Muscle layer of colon (tissue), 2 donors: Measurements from ENCODE around the gene ZNF292.

ENCODE experiments used
- H3K27ac ChIP-seq: one replicate; pipeline ENCODE4 v1.7.0; 2013; ENCODE audit warnings: low read depth, mild to moderate bottlenecking, low read length, moderate library complexity
- H3K27me3 ChIP-seq, 2 donors: one replicate each; pipeline ENCODE4 v1.7.0; 2013; ENCODE audit warnings: low read length in 2 of 2, mild to moderate bottlenecking in 2 of 2; ENCODE audit not compliant: insufficient read depth in 2 of 2, control insufficient read depth in 1 of 2
- H3K36me3 ChIP-seq: one replicate; pipeline ENCODE4 v1.7.0; 2013; ENCODE audit warnings: mild to moderate bottlenecking, low read length; ENCODE audit not compliant: insufficient read depth
- H3K4me1 ChIP-seq: one replicate; pipeline ENCODE4 v1.7.0; 2013; ENCODE audit warnings: mild to moderate bottlenecking, low read length; ENCODE audit not compliant: insufficient read depth
- H3K4me3 ChIP-seq, 2 donors: one replicate each; pipeline ENCODE4 v1.7.0; 2013; ENCODE audit warnings: low read length in 2 of 2, low read depth in 1 of 2, mild to moderate bottlenecking in 1 of 2, moderate library complexity in 1 of 2
- H3K9ac ChIP-seq: one replicate; pipeline ENCODE4 v1.7.0; 2013; ENCODE audit warnings: low read length
- H3K9me3 ChIP-seq: one replicate; pipeline ENCODE4 v1.7.0; 2013; ENCODE audit warnings: mild to moderate bottlenecking, low read length
- donor health status: abdominal sarcoma.
- donor health status: Adenocarcinoma of cecum.

The ZNF292 gene

GRCh38 chr6:87154993-87155841 is at the start of gene ZNF292:
Gene ZNF292 (plus strand): TSS chr6:87155565. CDS start chr6:87155592, 27 bp downstream.
- Histone ChIP-seq H3K36me3 (no peaks in the 10 kb centered on the region), H3K9me3 (no peaks in the 10 kb centered on the region), H3K27me3 (no peaks in the 10 kb centered on the region), H3K27ac (peak within 1 kb of the TSS; percentile 98), H3K4me3 (peak within 1 kb of the TSS; percentile 77 to 97), H3K9ac (peak within 1 kb of the TSS; percentile 89), H3K4me1 (peaks cover 26% of the 10 kb centered on the region)

- H3K36me3 ChIP-seq: no peaks in the 10 kb centered on the region
- H3K4me1 ChIP-seq: no peaks in the 10 kb centered on the region
- no peaks in the 10 kb centered on the region for H3K9me3 ChIP-seq
- H3K27ac ChIP-seq: no peak overlapping the region
- no peaks in the 10 kb centered on the region for H3K27me3 ChIP-seq
- no peak overlapping the region for H3K4me3 ChIP-seq
- H3K9ac ChIP-seq: no peak overlapping the region
Observed at GRCh38 chr6:87105823-87106222, 49.5 kb upstream of the ZNF292 start.

DNA sequence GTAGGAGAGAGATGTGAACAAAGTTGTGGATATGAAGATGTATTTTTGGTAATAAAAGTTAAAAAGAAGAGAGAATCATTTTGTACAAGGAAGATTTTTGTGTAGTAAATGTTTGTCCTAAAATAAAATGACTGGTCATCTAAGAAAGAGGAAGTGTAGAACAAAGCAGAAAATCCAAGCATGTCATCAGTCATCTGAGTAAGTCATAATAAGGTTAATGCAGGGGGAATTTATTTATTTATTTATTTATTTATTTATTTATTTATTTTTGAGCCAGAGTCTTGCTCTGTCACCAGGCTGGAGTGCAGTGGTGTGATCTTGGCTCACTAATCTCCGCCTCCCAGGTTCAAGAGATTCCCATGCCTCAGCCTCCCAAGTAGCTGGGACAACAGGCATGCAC is 44.7 kb upstream of the ZNF292 start:
- H3K27me3 ChIP-seq: no peaks in the 10 kb centered on the region
- H3K4me1 ChIP-seq: no peaks in the 10 kb centered on the region
- H3K9ac ChIP-seq: no peak overlapping the region
- H3K36me3 ChIP-seq: no peaks in the 10 kb centered on the region
- H3K4me3 ChIP-seq: no peak overlapping the region
- no peak overlapping the region for H3K27ac ChIP-seq
- no peaks in the 10 kb centered on the region for H3K9me3 ChIP-seq

- no peaks in the 10 kb centered on the region for H3K36me3 ChIP-seq
- no peak overlapping the region for H3K4me3 ChIP-seq
- H3K9me3 ChIP-seq: no peaks in the 10 kb centered on the region
- no peak overlapping the region for H3K27ac ChIP-seq
- H3K27me3 ChIP-seq: no peaks in the 10 kb centered on the region
- H3K9ac ChIP-seq: no peak overlapping the region
- H3K4me1 ChIP-seq: no peaks in the 10 kb centered on the region
Observed at GRCh38 chr6:87115402-87116135, 39.8 kb upstream of the ZNF292 start.

DNA sequence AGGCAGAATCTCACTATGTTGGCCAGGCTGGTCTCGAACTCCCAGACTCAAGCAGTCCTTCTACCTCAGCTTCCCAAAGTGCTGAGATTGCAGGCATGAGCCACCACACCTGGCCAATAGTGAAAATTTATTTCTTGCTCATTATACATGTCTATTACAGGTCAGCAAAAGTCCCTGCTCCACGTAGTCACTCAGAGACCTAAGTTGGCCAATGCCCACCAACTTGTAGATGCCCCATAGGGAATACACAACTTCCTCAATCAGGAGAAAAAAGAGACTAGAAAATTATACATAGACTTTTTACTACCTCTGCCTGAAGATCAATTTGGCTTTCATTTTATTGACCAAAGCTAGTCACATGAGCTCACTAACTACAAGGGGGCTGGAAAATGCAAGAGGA is 38.4 kb upstream of the ZNF292 start:
- H3K27ac ChIP-seq: no peak overlapping the region
- no peaks in the 10 kb centered on the region for H3K9me3 ChIP-seq
- no peak overlapping the region for H3K9ac ChIP-seq
- H3K27me3 ChIP-seq: no peaks in the 10 kb centered on the region
- no peaks in the 10 kb centered on the region for H3K4me1 ChIP-seq
- no peak overlapping the region for H3K4me3 ChIP-seq
- H3K36me3 ChIP-seq: no peaks in the 10 kb centered on the region

DNA sequence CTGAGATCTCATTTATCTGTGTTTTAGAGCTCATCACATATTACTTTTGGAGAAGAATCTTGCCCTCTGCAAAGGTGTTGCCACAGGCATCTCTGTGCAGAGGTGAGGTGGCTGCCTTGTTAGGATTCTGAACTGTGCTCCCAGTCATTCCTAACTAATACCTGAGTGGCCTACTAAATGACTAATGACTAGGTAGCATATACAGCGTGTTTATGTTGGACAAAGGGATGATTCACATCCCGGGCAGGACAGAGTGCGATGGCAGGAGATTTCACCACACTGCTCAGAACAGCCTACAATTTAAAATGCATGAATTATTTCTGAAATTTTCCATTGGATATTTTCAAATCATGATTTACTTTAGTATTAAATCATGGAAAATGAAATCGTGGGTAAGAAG is 37.3 kb upstream of the ZNF292 start:
- Histone ChIP-seq H3K27ac (no peak overlapping the region), H3K36me3 (no peaks in the 10 kb centered on the region), H3K9ac (no peak overlapping the region), H3K9me3 (no peaks in the 10 kb centered on the region), H3K4me3 (no peak overlapping the region), H3K4me1 (no peaks in the 10 kb centered on the region), H3K27me3 (no peaks in the 10 kb centered on the region)

DNA sequence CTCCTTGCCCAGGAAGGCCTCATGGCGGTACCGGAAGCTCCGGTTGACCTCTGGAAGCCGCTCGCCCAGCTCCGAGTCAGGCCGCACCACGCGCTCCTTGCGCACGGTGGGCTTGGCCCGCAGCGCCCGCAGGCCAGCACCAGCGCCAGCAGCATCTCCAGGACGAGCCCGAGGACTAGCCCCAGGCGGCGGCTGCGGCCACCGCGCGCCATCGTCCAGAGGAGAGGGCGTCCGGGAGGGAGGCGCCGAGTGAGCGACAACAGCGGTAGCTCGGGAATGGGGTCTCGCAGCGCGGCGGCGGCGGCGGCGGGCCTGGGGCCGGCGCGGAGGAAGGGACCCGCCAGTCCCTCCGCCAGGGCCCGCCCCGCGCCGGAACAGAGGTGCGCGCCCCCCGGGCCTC is 32.9 kb upstream of the ZNF292 start:
- no peak overlapping the region for H3K9ac ChIP-seq
- H3K27me3 ChIP-seq: no peaks in the 10 kb centered on the region
- no peaks in the 10 kb centered on the region for H3K4me1 ChIP-seq
- H3K36me3 ChIP-seq: no peaks in the 10 kb centered on the region
- H3K4me3 ChIP-seq: no peak overlapping the region
- no peaks in the 10 kb centered on the region for H3K9me3 ChIP-seq
- no peak overlapping the region for H3K27ac ChIP-seq

DNA sequence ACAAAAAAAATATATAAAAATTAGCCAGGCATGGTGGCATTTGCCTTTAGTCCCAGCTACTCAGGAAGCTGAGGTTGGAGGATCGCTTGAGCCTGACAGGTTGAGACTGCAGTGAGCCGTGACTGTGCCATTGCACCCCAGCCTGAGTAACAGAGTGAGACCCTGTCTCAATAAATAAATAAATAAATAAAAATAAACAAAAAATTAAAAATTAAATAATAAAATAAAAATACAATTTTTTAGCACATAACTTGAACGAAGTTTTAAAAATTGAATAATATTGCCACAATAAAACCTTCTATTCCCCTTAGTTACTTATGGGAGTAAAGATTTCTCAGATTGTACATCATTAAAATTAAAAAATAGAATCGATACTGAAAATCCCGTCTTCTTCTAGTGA is 31.3 kb upstream of the ZNF292 start:
- Histone ChIP-seq H3K4me1 (no peaks in the 10 kb centered on the region), H3K9ac (no peak overlapping the region), H3K9me3 (no peaks in the 10 kb centered on the region), H3K4me3 (no peak overlapping the region), H3K36me3 (no peaks in the 10 kb centered on the region), H3K27ac (no peak overlapping the region), H3K27me3 (no peaks in the 10 kb centered on the region)

GRCh38 chr6:87126501-87126900 is 28.9 kb upstream of the ZNF292 start:
- Histone ChIP-seq H3K9me3 (no peaks in the 10 kb centered on the region), H3K9ac (no peak overlapping the region), H3K36me3 (no peaks in the 10 kb centered on the region), H3K4me3 (no peak overlapping the region), H3K4me1 (no peaks in the 10 kb centered on the region), H3K27ac (no peak overlapping the region), H3K27me3 (no peaks in the 10 kb centered on the region)

- Histone ChIP-seq H3K4me3 (no peak overlapping the region), H3K36me3 (no peaks in the 10 kb centered on the region), H3K4me1 (no peaks in the 10 kb centered on the region), H3K9me3 (no peaks in the 10 kb centered on the region), H3K27me3 (no peaks in the 10 kb centered on the region), H3K9ac (no peak overlapping the region), H3K27ac (no peak overlapping the region)
Observed at GRCh38 chr6:87127737-87128136, 27.6 kb upstream of the ZNF292 start.

GRCh38 chr6:87136963-87137362 is 18.4 kb upstream of the ZNF292 start:
- no peaks in the 10 kb centered on the region for H3K36me3 ChIP-seq
- no peaks in the 10 kb centered on the region for H3K27me3 ChIP-seq
- no peak overlapping the region for H3K27ac ChIP-seq
- H3K9ac ChIP-seq: no peak overlapping the region
- no peaks in the 10 kb centered on the region for H3K9me3 ChIP-seq
- no peak overlapping the region for H3K4me3 ChIP-seq
- H3K4me1 ChIP-seq: no peaks in the 10 kb centered on the region
